ENCODE measurements around the gene AQP10. TPM values are rescaled to one million over a fixed set of nuclear protein-coding genes. Genes with fewer than 3 reads are reported as not detected.
"Not testable (repeated sequence)": the region's sequence is repeated elsewhere in the genome, so short reads cannot be mapped to it uniquely, and the experiment has no call there.

Gene AQP10
- total RNA-seq, 2 experiments from 2014 or later, result not detected

DNA sequence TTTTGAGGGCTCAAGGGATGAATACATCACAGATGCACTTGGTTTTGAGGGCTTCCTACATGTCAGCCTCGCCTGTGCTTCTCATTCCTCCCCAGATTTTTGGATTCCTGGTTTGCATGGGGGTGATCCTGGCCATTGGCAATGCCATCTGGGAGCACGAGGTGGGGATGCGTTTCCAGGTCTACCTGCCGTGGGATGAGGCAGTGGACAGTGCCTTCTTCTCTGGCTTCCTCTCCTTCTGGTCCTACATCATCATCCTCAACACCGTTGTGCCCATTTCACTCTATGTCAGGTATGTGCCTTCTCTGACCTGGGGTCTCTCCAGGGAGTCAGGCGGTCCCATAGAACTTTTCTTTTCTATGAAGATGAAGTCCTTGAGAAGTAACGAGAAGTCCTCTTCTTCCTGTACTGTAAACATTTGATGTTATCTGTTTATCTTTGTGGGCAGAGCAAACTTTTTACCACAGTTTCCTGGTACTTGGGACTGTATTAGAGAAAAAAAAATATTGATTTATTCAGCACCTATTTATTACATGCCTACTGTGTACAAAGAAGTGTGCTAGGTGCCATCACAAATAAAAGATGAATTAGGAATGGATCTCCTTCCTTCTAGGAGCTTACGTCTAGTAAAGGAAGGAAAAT is 16.5 kb downstream of the AQP10 start:
- no peak for DNase-seq
- ChIA-PET CTCF (interaction anchor here (0.6 to 5.2 kb wide), 6 partner anchors 9 to 1401 kb away, joined by 3 to 71 read pairs (median 4); partner anchors contain the start of gene ATP8B2), POLR2A (no interaction called here)
- Mint-ChIP-seq H3K4me3 (peak overlapping the region; percentile 68), H3K27ac (peak overlapping the region; percentile 85), H3K4me1 (peaks cover 86% of the 10 kb centered on the region), H3K36me3 (ENCODE audit: low read depth) (peaks cover 89% of the 10 kb centered on the region), H3K9me3 (no peaks in the 10 kb centered on the region), H3K27me3 (no peaks in the 10 kb centered on the region)

DNA sequence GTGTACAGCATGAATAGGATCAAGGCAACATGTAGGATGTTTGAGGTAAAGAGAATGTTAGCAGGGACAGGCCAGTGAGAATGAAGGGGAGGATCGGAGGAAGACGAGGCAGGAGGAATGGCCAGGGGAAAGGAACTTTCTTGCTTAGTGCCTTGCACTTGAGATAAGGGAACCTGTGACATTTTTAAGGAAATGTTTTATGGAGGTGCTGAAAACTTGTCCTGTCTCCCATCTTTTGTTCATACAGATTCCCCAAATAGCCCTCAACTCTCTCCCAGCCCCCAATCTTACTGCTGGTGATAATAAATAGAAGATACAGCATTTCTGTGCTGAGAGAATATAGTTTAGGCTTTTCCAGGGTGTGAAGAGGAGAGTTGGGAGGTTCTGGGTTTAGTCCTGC is 18.0 kb downstream of the AQP10 start:
- POLR2A ChIA-PET, result interaction anchor here (0.6 kb wide), 1 partner anchor 127 kb away, joined by 3 read pairs; no protein-coding TSS in a partner anchor
- no peaks in the 10 kb centered on the region for H3K9me3 Mint-ChIP-seq
- peaks cover 91% of the 10 kb centered on the region for H3K36me3 Mint-ChIP-seq (ENCODE audit: low read depth)
- H3K4me3 Mint-ChIP-seq, result no peak overlapping the region
- peak overlapping the region; percentile 73 for H3K27ac Mint-ChIP-seq
- H3K4me1 Mint-ChIP-seq, result peaks cover 91% of the 10 kb centered on the region
- no peak for DNase-seq
- no peaks in the 10 kb centered on the region for H3K27me3 Mint-ChIP-seq
- CTCF ChIA-PET, result interaction anchor here (1.7 kb wide), 1 partner anchor 11 kb away, joined by 4 read pairs; no protein-coding TSS in a partner anchor

DNA sequence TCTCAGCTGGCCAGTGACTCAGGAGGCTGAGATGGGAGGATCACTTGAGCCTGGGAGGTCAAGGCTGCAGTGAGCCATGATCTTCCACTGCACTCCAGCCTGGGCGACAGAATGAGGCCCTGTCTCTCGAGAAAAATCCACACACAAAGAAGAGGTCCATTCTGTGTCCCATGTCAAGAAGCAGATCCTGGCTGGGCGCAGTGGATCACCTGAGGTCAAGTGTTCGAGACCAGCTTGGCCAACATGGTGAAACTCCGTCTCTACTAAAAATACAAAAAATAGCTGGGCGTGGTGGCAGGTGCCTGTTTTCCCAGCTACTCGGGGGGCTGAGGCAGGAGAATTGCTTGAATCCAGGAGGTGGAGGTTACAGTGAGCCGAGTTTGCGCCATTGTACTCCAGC is 20.5 kb downstream of the AQP10 start:
- not testable (repeated sequence) for DNase-seq, H3K4me3 Mint-ChIP-seq, H3K27me3 Mint-ChIP-seq, H3K9me3 Mint-ChIP-seq
- Mint-ChIP-seq H3K36me3 (ENCODE audit: low read depth) (peaks cover 93% of the 10 kb centered on the region), H3K4me1 (peaks cover 91% of the 10 kb centered on the region), H3K27ac (peak overlapping the region; percentile 70)
- CTCF ChIA-PET, result interaction anchor here (0.6 to 6.3 kb wide), 3 partner anchors 7 to 39 kb away, joined by 4 to 40 read pairs (median 5); no protein-coding TSS in a partner anchor
- POLR2A ChIA-PET, result interaction anchor here (0.5 kb wide), 1 partner anchor 32 kb away, joined by 4 read pairs; no protein-coding TSS in a partner anchor

DNA sequence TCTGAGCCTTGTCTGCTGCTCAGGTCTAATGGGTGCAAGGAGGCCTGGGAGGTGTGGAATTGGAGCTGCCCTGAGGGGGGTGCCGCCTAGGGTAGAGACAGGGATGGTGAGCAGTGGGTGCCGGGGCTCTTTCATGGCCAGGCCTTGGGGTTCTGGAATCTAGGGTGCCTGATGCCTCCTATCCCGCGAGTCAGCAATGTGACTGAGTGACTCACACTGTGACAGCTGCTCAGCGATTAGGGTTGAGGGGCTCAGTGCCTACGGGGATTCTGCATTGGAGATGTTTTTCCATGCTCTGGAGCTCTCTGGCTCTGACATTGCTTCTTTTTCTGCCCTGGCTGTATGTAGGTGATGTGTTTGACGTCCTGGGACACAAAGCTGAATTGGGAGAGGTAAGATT is 21.2 kb downstream of the AQP10 start:
- peaks cover 90% of the 10 kb centered on the region for H3K4me1 Mint-ChIP-seq
- H3K4me3 Mint-ChIP-seq, result peak overlapping the region; percentile 70
- CTCF ChIA-PET, result interaction anchor here (0.6 to 6.3 kb wide), 3 partner anchors 8 to 40 kb away, joined by 4 to 40 read pairs (median 5); no protein-coding TSS in a partner anchor
- peak overlapping the region; percentile 89 for H3K27ac Mint-ChIP-seq
- POLR2A ChIA-PET, result no interaction called here
- no peak for DNase-seq
- H3K9me3 Mint-ChIP-seq, result no peaks in the 10 kb centered on the region
- H3K27me3 Mint-ChIP-seq, result no peaks in the 10 kb centered on the region
- peaks cover 95% of the 10 kb centered on the region for H3K36me3 Mint-ChIP-seq (ENCODE audit: low read depth)

DNA sequence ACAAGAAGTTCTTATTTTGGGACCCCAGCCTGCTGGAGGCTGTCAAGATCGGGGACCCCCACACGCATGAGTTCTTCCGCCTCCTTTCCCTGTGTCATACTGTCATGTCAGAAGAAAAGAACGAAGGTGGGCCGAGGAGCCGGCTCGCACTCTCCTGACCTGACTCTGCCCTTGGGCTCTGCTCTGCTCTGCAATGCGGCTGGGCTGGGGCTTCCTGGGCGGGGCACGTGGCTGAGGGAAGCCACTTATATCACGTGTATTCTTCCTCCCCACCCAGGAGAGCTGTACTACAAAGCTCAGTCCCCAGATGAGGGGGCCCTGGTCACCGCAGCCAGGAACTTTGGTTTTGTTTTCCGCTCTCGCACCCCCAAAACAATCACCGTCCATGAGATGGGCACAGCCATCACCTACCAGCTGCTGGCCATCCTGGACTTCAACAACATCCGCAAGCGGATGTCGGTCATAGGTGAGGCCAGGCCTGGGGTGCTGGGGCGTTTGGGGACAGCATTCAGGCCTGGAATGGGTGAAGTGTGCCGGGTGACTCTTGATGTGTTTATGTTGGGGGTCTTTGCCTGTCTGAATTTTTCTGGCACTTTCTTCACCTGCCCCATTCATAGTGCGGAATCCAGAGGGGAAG is 22.1 kb downstream of the AQP10 start:
- peaks cover 85% of the 10 kb centered on the region for H3K4me1 Mint-ChIP-seq
- H3K27ac Mint-ChIP-seq, result peak overlapping the region; percentile 89
- CTCF ChIA-PET, result interaction anchor here (0.8 to 6.3 kb wide), 5 partner anchors 8 to 62 kb away, joined by 3 to 40 read pairs (median 5); partner anchors contain the start of gene IL6R
- H3K4me3 Mint-ChIP-seq, result peak overlapping the region; percentile 70
- H3K36me3 Mint-ChIP-seq (ENCODE audit: low read depth), result peaks cover 93% of the 10 kb centered on the region
- no peaks in the 10 kb centered on the region for H3K9me3 Mint-ChIP-seq
- DNase-seq, result peak; percentile 85
- POLR2A ChIA-PET, result interaction anchor here (0.6 kb wide), 1 partner anchor 75 kb away, joined by 3 read pairs; no protein-coding TSS in a partner anchor
- H3K27me3 Mint-ChIP-seq, result no peaks in the 10 kb centered on the region

DNA sequence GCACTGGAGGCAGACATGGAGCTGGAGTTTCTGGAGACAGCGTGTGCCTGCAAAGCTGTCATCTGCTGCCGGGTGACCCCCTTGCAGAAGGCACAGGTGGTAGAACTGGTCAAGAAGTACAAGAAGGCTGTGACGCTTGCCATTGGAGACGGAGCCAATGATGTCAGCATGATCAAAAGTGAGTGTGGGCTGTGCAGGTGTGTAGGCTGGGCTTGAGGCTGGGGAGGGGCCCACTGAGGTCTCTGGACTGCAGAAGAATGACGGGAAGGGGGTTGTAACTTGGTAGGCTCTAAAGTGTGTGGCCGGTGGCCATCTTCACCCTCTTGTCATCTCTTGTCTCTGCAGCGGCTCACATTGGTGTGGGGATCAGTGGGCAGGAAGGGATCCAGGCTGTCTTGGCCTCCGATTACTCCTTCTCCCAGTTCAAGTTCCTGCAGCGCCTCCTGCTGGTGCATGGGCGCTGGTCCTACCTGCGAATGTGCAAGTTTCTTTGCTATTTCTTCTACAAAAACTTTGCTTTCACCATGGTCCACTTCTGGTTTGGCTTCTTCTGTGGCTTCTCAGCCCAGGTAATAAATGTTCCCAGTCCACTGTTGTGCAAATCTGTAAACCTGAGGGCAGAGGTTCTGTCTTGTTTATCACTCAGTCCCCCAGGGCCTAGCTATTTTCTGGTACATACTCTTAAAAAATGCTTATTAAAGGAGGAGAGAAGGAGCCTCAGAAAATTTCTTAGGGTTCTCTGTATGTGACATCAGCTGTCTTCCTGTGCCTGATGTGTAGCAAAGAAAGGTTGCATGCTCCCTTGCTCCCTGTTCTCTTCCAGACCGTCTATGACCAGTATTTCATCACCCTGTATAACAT is 24.3 kb downstream of the AQP10 start:
- Mint-ChIP-seq H3K27ac (peak overlapping the region; percentile 58), H3K36me3 (ENCODE audit: low read depth) (peaks cover 92% of the 10 kb centered on the region), H3K27me3 (no peaks in the 10 kb centered on the region), H3K9me3 (no peaks in the 10 kb centered on the region), H3K4me1 (peaks cover 67% of the 10 kb centered on the region), H3K4me3 (peak overlapping the region; percentile 51)
- peak; percentile 78 for DNase-seq
- ChIA-PET CTCF (interaction anchor here (0.6 to 6.3 kb wide), 12 partner anchors 8 to 202 kb away, joined by 3 to 40 read pairs (median 4); partner anchors contain the start of gene ATP8B2), POLR2A (interaction anchor here (0.6 kb wide), 1 partner anchor 95 kb away, joined by 3 read pairs; no protein-coding TSS in a partner anchor)

DNA sequence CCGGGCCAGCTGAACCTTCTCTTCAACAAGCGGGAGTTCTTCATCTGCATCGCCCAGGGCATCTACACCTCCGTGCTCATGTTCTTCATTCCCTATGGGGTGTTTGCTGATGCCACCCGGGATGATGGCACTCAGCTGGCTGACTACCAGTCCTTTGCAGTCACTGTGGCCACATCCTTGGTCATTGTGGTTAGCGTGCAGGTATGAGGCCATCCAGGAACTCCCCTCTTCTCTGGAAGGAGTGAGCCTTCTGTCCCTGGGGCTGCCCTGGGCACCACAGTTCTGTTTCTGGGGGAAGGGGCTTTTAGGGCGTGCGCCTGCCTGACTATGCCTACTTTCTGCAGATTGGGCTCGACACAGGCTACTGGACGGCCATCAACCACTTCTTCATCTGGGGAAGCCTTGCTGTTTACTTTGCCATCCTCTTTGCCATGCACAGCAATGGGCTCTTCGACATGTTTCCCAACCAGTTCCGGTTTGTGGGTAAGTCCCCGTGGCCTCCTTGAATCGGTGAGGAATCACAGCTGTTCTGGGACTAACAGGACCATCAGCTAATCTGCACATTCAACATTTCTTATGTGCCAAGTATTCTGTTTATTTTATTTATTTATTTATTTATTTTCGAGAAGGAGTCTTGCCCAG is 25.5 kb downstream of the AQP10 start:
- ChIA-PET POLR2A (no interaction called here), CTCF (interaction anchor here (0.5 to 6.3 kb wide), 6 partner anchors 12 to 200 kb away, joined by 3 to 40 read pairs (median 4); partner anchors contain the start of gene ATP8B2)
- Mint-ChIP-seq H3K9me3 (no peaks in the 10 kb centered on the region), H3K4me3 (no peak overlapping the region), H3K4me1 (peaks cover 58% of the 10 kb centered on the region), H3K27me3 (peaks cover 2% of the 10 kb centered on the region), H3K27ac (no peak overlapping the region), H3K36me3 (ENCODE audit: low read depth) (peaks cover 85% of the 10 kb centered on the region)
- no peak for DNase-seq

DNA sequence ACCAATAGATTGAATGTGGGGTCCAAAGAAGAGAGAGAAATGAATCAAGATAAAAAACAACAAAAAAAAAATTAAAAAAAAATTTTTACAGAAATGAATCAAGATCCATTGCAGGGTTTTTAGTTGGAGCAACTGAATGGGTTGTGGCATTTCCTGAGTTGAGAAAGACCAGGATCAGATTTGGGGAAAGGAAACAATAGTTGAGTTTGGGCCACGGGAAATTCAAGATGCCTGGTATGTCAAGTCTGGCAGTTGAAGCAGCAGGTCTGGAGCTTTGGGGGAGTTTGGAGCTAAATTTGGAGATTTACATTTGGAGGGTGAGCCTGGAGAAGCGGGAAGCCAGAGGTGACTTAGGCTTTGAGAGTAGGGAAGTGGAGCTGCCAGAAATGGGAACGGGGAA is 27.1 kb downstream of the AQP10 start:
- DNase-seq, result no peak
- peaks cover 77% of the 10 kb centered on the region for H3K36me3 Mint-ChIP-seq (ENCODE audit: low read depth)
- no peak overlapping the region for H3K27ac Mint-ChIP-seq
- peaks cover 54% of the 10 kb centered on the region for H3K4me1 Mint-ChIP-seq
- POLR2A ChIA-PET, result no interaction called here
- peaks cover 5% of the 10 kb centered on the region for H3K27me3 Mint-ChIP-seq
- H3K9me3 Mint-ChIP-seq, result no peaks in the 10 kb centered on the region
- CTCF ChIA-PET, result interaction anchor here (0.7 kb wide), 2 partner anchors 13 to 102 kb away, joined by 3 read pairs; no protein-coding TSS in a partner anchor
- no peak overlapping the region for H3K4me3 Mint-ChIP-seq

DNA sequence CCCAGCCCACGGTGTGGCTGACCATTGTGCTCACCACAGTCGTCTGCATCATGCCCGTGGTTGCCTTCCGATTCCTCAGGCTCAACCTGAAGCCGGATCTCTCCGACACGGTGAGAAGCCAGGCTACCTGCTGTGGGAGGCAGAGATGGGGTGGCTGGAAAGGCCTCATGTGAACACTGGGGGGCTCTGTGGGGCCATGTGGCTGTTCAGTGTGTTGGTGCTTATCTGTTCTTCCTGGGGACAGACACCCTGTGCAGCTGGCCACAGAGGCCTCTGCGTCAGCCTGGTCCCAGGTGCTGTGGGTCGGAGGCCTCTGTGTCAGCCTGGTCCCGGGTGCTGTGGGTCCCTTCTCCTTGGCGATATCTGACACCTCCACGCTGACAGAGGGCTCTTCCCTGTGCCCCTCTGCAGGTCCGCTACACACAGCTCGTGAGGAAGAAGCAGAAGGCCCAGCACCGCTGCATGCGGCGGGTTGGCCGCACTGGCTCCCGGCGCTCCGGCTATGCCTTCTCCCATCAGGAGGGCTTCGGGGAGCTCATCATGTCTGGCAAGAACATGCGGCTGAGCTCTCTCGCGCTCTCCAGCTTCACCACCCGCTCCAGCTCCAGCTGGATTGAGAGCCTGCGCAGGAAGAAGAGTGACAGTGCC is 27.7 kb downstream of the AQP10 start:
- ChIA-PET CTCF (interaction anchor here (0.7 to 6.8 kb wide), 2 partner anchors 13 to 14 kb away, joined by 3 to 42 read pairs; no protein-coding TSS in a partner anchor), POLR2A (no interaction called here)
- peaks cover 54% of the 10 kb centered on the region for H3K4me1 Mint-ChIP-seq
- DNase-seq, result no peak
- H3K9me3 Mint-ChIP-seq, result no peaks in the 10 kb centered on the region
- no peak overlapping the region for H3K27ac Mint-ChIP-seq
- H3K4me3 Mint-ChIP-seq, result no peak overlapping the region
- H3K27me3 Mint-ChIP-seq, result peaks cover 5% of the 10 kb centered on the region
- H3K36me3 Mint-ChIP-seq (ENCODE audit: low read depth), result peaks cover 71% of the 10 kb centered on the region

DNA sequence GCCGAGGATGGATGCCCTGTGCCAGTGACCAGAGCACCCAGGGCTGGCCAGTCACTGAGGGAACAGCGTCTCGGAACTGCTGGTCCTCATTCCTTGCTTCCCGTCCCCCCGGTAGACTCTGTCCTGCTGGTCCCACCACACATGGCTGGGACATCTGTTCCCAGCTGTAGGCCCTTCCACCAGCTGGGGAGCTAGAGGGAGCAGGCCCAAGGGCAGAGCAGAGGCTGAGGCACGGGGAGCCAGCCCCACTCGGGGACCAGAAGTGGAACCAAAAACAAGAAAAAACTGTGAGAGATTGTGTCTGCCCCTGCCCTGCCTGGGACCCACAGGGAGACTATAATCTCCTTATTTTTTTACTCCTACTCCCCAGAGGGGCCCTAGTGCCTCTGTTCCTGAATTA is 28.2 kb downstream of the AQP10 start:
- ChIA-PET POLR2A (no interaction called here), CTCF (interaction anchor here (0.6 to 6.8 kb wide), 2 partner anchors 14 to 17 kb away, joined by 3 to 42 read pairs; no protein-coding TSS in a partner anchor)
- no peak for DNase-seq
- peaks cover 65% of the 10 kb centered on the region for H3K36me3 Mint-ChIP-seq (ENCODE audit: low read depth)
- H3K4me3 Mint-ChIP-seq, result no peak overlapping the region
- H3K27me3 Mint-ChIP-seq, result peaks cover 7% of the 10 kb centered on the region
- H3K9me3 Mint-ChIP-seq, result no peaks in the 10 kb centered on the region
- no peak overlapping the region for H3K27ac Mint-ChIP-seq
- H3K4me1 Mint-ChIP-seq, result peaks cover 54% of the 10 kb centered on the region

DNA sequence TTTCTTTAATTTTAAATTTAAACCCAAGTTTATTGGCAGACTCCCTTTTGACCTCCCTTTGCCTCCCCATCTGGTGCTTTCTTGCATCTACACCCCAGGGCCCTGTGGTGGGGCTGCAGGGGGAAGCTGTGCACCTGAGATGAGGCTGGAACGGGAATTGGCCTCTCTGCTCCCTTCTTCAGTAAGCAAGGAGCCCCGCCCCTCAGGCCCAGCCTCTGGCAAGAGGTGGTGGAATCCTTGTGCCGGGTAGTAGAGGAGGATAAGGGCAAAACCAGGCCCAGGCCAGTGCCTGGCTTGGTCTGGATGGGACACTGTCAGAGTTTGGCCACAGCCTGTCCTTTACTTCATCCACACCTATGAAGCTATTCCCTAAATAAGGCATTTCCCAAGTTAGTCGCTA is 29.5 kb downstream of the AQP10 start:
- CTCF ChIA-PET, result interaction anchor here (0.7 to 6.8 kb wide), 4 partner anchors 11 to 25 kb away, joined by 3 to 42 read pairs (median 5); no protein-coding TSS in a partner anchor
- POLR2A ChIA-PET, result no interaction called here
- Mint-ChIP-seq H3K9me3 (no peaks in the 10 kb centered on the region), H3K27ac (no peak overlapping the region), H3K4me3 (no peak overlapping the region), H3K36me3 (ENCODE audit: low read depth) (peaks cover 53% of the 10 kb centered on the region), H3K4me1 (peaks cover 45% of the 10 kb centered on the region), H3K27me3 (peaks cover 7% of the 10 kb centered on the region)
- no peak for DNase-seq
